DMS114 treated with DMSO at 0.1 percent for 48 hours (cell line): Measurements from ENCODE around the gene CCND1.

Source experiments
- DNase-seq: peaks from one replicate; lab custom pipeline; 2025; ENCODE audit not compliant: unreplicated experiment; lab: John Stamatoyannopoulos, UW

The CCND1 gene

GRCh38 chr11:69640995-69641581 is at the start of gene CCND1:
CCND1 (plus strand) TSS chr11:69641156; CDS start chr11:69641314, 158 bp downstream.
- peak; percentile 100 for DNase-seq

DNA sequence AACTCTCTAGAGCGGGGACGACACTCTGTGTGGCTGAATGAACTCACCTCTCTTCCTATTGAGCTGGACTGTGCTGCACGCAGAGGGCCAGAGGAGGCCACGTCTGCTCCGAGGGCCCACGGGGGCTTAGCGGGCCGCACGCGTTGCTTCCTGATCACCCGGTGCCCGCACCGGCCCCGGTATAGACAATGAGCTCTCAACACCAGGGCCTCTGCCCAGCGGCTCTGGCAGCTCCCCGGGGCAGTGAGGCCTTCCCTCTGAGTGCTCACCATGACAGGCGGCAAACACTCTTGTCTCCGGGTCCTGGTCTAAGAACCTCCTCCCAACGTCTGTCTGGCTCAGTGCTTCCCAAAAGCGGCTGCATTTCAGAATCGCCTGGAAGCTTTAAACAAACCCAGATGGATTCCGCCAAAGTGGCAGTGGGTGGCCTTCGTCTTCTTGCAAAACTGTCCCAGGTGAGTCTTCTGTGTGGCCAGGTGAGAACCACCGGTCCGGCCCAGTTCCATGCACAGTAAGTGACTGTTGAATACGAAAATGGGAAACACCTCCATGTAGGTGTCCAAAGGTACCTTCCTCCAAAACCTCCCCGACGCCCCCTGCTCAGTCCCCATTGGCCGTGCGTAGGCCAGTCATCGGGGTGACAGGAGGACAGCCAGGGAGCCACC is 47.8 kb upstream of the CCND1 start:
- DNase-seq: no peak

DNA sequence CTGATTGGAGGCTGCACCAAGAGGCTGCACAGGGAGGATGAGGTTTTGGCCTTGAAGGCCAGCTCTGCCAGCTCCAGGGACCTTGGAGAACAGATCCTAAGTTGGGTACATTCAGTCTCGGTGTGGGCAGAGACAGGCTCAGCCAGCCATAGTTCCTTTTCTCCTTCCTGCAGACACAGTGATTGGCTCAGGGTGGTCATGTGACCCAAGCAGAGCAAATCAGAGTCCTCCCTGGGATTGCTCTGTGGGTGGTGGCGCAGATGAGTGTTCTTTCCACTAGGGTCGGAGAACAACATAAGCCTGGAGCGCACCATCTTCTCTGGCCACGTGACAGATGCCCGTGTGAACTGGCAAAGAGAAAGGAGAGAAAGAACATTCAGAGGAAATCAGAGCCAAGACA is 47.1 kb upstream of the CCND1 start:
- no peak for DNase-seq

DNA sequence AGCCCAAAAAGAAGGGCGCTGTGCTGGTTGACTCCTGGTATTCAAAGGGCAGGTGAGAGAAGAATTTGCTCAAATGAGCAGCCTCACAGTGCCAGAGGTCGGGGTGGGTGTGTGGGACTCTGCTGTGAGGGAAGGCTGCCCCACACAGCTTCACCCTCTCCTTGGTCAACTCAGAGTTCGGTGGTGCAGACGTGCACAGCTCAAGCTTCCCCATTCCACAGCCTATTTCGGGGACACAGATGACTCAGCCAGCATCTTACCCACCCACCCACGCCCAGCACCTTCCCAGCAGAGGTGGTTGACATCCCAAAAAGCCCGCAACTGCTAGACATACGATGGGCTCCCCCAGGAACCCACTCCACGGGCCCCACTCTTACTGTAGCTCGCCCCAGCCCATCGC is 46.5 kb upstream of the CCND1 start:
- no peak for DNase-seq

GRCh38 chr11:69595805-69596665 is 44.9 kb upstream of the CCND1 start:
- no peak for DNase-seq

DNA sequence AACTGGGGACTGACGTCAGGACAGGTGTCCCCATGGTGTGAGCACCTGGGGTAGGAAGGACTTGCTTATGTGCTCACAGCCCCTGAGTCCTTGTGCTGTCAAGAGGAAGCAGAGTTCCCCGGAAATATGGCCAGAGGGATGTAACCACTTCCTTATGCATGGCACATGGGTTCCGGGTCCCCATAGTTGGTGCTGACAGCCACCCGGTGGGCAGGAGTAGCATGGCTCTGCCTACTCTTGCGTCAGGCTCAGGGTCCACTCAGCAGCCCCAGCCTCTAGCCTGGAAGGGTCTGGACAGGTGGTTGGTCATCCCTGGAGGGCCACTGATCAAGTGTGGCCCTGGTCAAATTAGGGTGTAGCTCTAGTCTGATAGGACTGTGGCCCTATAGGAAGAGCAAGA is 42.8 kb upstream of the CCND1 start:
- DNase-seq: peak; percentile 75

GRCh38 chr11:69599502-69599901 is 41.5 kb upstream of the CCND1 start:
- no peak for DNase-seq

- DNase-seq: no peak
Measured at GRCh38 chr11:69600001-69600400, 41.0 kb upstream of the CCND1 start.

- no peak for DNase-seq
Measured at GRCh38 chr11:69601011-69601975, 39.7 kb upstream of the CCND1 start.

DNA sequence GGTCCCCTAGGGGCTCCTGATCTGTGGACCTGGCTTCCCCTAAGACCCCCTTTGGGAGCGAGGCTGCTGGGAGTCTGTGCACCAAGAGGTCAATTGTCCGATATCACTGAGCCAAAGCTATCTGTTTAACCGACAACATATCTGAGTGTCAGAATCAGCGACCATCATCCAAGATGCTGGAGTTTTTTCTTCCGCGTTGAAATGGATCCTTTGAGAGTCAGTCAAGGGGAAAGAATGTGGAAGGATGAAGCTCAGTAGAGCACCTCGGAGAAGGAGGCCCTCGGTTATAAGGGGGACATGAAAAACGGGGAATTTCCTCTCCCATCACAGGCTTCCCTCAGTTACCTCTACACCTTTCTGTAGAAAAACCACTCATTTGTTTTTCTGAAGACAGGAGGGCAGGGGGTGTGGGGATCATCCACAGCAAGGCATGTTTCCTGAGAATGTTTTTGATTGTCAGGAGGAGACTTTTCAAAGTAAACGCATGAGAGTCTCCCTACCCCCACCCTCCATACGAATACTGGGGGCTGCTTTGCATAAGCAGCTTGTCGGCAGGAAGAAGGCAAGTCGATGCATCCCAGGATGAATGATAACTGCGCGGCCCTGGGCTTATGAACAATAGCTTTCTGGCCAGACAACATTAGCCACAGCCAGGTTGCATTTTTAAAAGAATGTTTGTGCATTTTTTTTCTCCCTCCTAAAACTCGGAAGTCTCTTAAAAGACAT is 37.7 kb upstream of the CCND1 start:
- DNase-seq: no peak

GRCh38 chr11:69604055-69604454 is 36.9 kb upstream of the CCND1 start:
- DNase-seq: no peak

DNA sequence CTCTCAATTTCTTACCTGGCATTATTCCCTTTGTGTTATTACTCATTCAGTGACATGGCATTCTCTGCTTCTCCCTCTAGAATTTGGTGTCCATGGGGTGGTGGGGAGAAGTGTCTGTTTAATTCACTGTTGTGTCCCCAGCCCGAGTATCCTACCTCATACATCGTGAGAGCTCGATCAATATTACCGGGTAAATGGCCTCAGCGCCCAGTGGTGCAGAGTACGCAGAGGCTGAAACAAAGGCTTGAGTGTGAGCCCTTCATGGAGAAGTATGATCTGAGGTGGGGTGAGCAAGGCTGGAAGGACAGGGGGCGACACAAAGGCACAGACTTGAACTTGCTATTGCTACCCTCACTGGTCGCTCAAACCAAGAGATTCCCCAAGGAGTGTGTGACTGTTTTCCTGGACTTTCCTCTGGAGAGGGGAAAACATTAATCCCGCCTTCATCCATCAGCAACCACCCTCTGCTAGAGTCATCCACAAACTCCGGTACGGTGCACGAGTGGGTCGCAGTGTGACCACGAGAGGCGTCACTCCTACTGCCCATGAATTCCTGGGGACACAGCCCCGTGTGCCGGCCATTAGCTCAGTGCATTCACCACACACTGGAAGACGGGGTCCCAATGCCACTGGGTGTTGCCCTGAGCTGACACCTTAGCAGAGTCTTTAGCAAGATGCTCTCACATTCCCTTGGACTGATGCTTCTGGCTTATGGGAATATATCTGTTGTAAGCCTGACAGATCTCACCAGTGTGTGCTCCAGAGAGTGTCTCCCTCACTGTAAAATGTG is 35.0 kb upstream of the CCND1 start:
- DNase-seq: no peak

DNA sequence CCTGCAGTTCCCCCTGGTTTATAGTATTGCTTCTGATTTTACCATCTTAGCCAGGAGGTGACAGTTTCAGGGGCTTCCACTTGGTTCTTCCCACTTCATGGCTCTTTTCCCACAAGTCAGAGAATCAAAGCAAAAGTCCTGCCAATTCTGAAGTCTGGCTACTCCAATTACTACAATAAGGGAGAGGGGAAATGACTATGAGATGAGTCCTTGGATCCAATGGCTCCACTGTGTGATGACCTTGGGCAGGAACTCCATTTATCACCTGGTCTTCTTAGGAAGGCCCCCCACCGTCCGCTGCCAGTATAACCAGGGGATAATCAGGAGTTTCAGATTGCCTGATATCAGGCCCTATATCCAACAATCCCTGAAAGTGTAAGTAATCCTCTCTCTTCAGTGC is 31.6 kb upstream of the CCND1 start:
- DNase-seq: no peak

DNA sequence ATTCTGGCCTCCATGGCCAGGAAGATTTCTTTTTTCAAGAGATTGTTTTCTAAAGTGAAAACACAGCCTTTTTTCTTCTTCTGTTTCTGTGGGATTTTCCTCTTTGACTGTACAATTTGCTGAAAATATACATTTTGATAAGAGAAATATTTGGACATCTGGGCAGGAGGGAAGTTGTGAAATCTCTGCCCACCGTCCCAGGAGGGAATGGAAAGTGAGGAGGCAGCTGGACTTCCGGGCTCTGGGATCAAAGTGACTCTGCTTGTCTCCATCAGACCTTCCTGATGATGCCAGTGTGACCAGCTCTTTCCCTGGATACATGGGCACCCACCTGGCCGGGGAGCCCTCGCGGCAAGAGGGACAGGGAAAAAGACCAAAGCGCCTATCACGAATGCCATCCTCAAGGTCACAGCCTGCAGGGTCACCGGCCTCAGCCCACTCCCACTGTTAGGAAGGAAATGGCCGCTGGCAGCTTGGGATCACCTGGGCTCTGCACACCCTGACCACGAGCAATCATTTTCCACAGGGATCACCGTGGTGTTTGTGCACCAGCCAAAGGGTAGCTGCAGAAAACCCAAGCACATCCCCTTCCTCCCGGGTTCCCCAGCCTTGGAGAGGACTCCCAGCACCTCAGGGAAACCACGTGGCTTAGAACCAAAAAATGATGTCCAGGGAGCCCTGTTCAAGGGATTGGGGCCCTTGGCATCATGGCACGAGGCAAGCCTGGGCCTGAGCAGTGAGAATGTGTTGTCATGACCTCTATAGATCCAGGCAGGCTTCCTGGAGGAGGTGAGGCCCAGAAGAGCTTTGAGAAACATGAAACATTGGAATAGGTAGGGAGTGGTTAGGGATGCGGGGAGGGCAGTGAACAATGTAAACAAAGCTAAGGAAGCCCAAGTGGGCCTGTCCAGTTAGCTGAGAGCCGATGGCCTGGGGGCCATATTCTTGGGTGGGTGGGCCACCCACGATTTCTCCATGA is 29.1 kb upstream of the CCND1 start:
- no peak for DNase-seq

DNA sequence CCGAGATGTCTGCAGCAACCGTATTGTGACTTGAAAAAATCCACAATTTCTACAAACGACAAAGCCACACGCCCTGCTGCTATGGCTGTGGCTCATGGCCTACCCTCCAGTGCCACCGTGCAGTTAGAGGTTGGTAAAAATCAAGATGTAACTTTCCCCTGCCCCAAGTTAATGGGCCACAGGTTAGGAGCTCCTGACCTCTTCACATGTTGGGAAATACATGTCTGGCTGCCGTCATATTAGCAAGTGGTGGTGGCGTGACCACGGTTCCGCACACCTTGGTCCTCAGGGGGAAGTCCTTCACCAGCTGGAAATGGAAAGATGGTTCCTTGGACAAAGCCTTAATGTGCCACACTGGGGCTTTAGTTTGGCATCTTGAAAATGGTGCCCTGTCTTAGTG is 27.4 kb upstream of the CCND1 start:
- no peak for DNase-seq

GRCh38 chr11:69614085-69614484 is 26.9 kb upstream of the CCND1 start:
- no peak for DNase-seq

GRCh38 chr11:69615545-69616278 is 25.2 kb upstream of the CCND1 start:
- DNase-seq: no peak

GRCh38 chr11:69617220-69617619 is 23.7 kb upstream of the CCND1 start:
- DNase-seq: no peak
